HEK293T (cell line): ENCODE measurements around the gene PRDM15.
"Not testable (repeated sequence)": the region's sequence is repeated elsewhere in the genome, so short reads cannot be mapped to it uniquely, and the experiment has no call there.

Experiments used
- NFRKB ChIP-seq: fragments of 450-650 bp; IDR thresholded peaks from 2 replicates; pipeline ENCODE4 v1.6.1; 2016; ENCODE audit warnings: mild to moderate bottlenecking, moderate library complexity
- SP1 ChIP-seq: fragments of 450-650 bp; IDR thresholded peaks from 2 replicates; pipeline ENCODE4 v1.6.1; 2017

DNA sequence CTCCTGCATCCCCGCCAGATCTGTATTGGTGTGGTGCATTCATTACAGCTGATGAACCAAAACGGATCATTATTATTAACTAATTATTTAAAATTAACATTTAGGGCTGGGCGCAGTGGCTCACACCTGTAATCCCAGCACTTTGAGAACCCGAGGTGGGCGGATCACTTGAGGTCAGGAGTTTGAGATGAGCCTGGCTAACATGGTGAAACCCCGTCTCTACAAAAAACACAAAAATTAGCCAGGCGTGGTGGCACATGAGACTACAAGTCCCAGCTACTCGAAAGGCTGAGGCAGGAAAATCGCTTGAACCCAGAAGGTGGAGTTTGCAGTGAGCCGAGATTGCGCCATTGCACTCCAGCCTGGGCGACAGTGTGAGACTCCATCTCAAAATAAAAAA, 93.9 kb downstream of the PRDM15 start:
- TF ChIP-seq NFRKB, SP1: not testable (repeated sequence)
